Body of pancreas (tissue), 4 donors: ENCODE results near the gene DNAJB14. TPM values are rescaled to one million over a fixed set of nuclear protein-coding genes. Genes with fewer than 3 reads are reported as not detected.

ENCODE experiments used
- ATAC-seq: fragments of 150-250 bp; one replicate; pipeline ENCODE4 v1.9.1; 2016
- DNase-seq, 4 donors: peaks; one replicate each; pipeline ENCODE4 v3.0.0-alpha.2; 2019
- H3K27ac ChIP-seq, 4 donors: fragments of 200-600 bp; sonication (generic); 1 replicate in 3 of 4; 2 replicates in 1 of 4; pipeline versions ENCODE4 v1.5.1 to v1.6.1; 2016 to 2019; ENCODE audit warnings: mild to moderate bottlenecking in 1 of 4, mixed read lengths in 1 of 4, moderate library complexity in 1 of 4
- H3K27me3 ChIP-seq, 2 donors: fragments of 200-600 bp; sonication (generic); one replicate each; pipeline ENCODE4 v1.6.0; 2016; ENCODE audit warnings: mild to moderate bottlenecking in 1 of 2
- H3K36me3 ChIP-seq, 2 donors: fragments of 200-600 bp; sonication (generic); replicated peaks in 1 of 2; 2 replicates each; pipeline ENCODE4 v1.5.1; 2016; ENCODE audit warnings: low read depth in 2 of 2; ENCODE audit not compliant: insufficient read depth in 1 of 2
- H3K4me1 ChIP-seq: fragments of 200-600 bp; sonication (generic); one replicate; pipeline ENCODE4 v1.6.0; 2016
- H3K4me3 ChIP-seq, 2 donors: fragments of 200-600 bp; sonication (generic); 1 replicate in 1 of 2; 2 replicates in 1 of 2; pipeline ENCODE4 v1.5.1; 2016 to 2019
- H3K9me3 ChIP-seq, 3 donors: fragments of 200-600 bp; sonication (generic); 1 replicate in 2 of 3; 2 replicates in 1 of 3; pipeline ENCODE4 v1.5.1; 2016
- POLR2A ChIP-seq, 3 donors: fragments of 450-650 bp; IDR thresholded peaks; one replicate each; pipeline ENCODE4 v1.6.1; 2016; ENCODE audit warnings: antibody characterized with exemption in 3 of 3, mild to moderate bottlenecking in 2 of 3
- WGBS, 2 donors: methylation state at CpG; one replicate each; pipeline ENCODE4 v1.1.5; 2017; 5-methylcytosine and 5-hydroxymethylcytosine counted together
- intact Hi-C: fragments of 100-400 bp; cut with DNase I; formaldehyde crosslinking; loops from one replicate; pipeline ENCODE4 v1.15.1; 2023
- total RNA-seq, 2 donors: library from RNA; depleted of rRNA; stranded (reverse); fragments of >200 nt; gene quantifications; one replicate each; pipeline ENCODE4 v1.1.0, GENCODE V29; 2016
- TF ChIP-seq, protein P1 (sequence below), 7 experiments: fragments of 450-650 bp in 4 of 7; fragments of 200-600 bp in 3 of 7; sonication (generic) in 3 of 7; IDR thresholded peaks; one replicate each; pipeline ENCODE4 v1.5.1; 2016 to 2019; ENCODE audit warnings: antibody characterized with exemption in 7 of 7

DNAJB14 gene
- total RNA-seq, 2 donors from 2014 or later: 20.8 to 30.7 TPM

DNA sequence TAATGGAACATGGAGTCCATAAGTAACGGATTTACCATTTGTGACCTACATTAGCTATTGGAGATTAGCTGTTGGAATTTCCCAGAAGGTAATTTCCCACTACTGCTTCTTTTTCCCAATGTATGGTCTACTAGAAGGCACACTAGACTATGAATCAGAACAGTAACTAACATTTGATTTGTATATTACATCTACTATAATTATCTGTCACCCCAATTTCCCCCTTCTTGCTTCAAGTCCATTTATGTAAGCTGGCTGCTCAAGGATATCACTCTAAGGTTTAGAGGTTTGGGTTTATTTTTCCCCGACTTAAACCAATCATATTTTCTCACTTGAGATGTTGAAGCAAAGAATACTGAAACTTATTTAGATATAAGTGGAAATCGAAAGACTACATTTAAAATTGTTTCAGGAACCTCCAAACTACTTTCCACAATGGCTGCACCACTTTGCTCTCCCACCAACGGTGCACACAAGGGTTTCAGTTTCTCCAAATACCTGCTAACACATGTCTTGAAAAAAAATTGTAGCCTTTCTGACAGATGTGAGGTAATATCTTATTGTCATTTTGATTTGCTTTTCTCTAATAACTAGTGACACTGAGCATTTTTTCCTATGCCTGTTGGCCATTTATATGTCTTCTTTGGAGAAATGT lies 37.0 kb upstream of the DNAJB14 start:
- Histone ChIP-seq H3K27me3 (no peaks in the 10 kb centered on the region), H3K4me1 (no peaks in the 10 kb centered on the region), H3K9me3 (no peaks in the 10 kb centered on the region), H3K27ac (no peak overlapping the region), H3K36me3 (no peaks in the 10 kb centered on the region), H3K4me3 (no peak overlapping the region)
- no peak for TF ChIP-seq POLR2A (IDR thresholded peaks at IDR 0.05)
- TF ChIP-seq, protein P1, sequence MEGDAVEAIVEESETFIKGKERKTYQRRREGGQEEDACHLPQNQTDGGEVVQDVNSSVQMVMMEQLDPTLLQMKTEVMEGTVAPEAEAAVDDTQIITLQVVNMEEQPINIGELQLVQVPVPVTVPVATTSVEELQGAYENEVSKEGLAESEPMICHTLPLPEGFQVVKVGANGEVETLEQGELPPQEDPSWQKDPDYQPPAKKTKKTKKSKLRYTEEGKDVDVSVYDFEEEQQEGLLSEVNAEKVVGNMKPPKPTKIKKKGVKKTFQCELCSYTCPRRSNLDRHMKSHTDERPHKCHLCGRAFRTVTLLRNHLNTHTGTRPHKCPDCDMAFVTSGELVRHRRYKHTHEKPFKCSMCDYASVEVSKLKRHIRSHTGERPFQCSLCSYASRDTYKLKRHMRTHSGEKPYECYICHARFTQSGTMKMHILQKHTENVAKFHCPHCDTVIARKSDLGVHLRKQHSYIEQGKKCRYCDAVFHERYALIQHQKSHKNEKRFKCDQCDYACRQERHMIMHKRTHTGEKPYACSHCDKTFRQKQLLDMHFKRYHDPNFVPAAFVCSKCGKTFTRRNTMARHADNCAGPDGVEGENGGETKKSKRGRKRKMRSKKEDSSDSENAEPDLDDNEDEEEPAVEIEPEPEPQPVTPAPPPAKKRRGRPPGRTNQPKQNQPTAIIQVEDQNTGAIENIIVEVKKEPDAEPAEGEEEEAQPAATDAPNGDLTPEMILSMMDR (IDR thresholded peaks at IDR 0.05): no peak
- DNase-seq (no peak), ATAC-seq (no peak)
- intact Hi-C loops: no loop called here
- 67% methylated on average over 4 of the region's 4 CpGs for WGBS, 2 donors

DNA sequence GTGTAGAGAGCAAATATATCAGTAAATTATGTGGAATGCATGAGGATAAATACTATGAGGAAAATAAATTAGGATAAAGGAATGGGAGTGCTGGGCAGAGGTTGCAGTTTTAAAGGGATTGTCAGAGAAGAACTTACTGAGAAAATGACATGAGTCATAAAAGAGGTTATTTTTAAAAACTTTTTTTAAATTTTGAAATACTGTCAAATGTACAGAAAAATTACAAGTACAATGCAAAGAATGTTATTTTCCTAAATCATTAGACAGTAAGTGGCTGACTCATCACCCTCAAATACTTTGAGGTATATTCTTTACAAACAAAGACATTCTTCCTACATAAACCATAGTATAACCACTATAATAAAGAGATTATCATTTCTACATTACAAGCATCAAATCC lies 33.5 kb upstream of the DNAJB14 start:
- Histone ChIP-seq H3K27ac (no peak overlapping the region), H3K36me3 (no peaks in the 10 kb centered on the region), H3K27me3 (no peaks in the 10 kb centered on the region), H3K9me3 (no peaks in the 10 kb centered on the region), H3K4me1 (no peaks in the 10 kb centered on the region), H3K4me3 (no peak overlapping the region)
- no peak for TF ChIP-seq POLR2A (IDR thresholded peaks at IDR 0.05)
- TF ChIP-seq, protein P1 (IDR thresholded peaks at IDR 0.05): no peak
- ATAC-seq: no peak
- intact Hi-C loops: no loop called here
- DNase-seq: no peak

DNA sequence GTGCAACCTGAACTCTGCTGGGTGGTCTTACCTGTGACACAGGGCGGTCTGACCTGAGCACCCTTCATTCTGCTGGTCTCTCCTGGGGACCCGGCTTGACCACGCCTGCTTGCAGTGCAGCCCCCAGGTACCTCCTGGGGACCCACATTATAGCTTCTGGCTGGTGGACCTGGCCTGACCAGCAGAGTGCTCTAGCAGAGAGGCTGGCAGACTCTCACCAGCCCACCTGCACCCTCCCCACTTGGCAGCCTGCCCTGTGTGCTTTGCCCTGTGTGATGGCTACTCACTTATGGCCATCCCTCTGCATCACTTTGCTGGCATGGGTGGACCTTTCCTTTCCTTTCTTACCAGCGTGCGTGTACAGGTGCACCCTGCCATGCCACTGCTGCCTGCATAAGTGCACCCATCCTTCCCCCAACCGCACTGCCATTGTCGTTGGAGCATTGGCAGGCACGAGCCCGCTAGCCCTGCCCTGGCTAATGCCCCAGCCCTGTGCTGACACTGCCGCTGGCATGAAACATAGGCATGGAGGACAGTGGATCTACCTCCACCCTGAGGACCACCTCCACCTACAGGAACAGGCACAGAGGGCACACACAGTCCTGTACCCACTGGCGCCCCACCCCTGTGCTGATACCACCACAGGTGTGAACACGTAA lies 25.2 kb upstream of the DNAJB14 start:
- DNase-seq: no peak
- H3K27me3 ChIP-seq: no peaks in the 10 kb centered on the region
- 95 to 98% methylated on average over 10 to 12 of the region's 12 CpGs for WGBS, 2 donors
- no peaks in the 10 kb centered on the region for H3K4me1 ChIP-seq
- intact Hi-C loops: no loop called here
- no peak overlapping the region for H3K4me3 ChIP-seq
- no peak overlapping the region for H3K27ac ChIP-seq
- TF ChIP-seq POLR2A (IDR thresholded peaks at IDR 0.05): no peak
- TF ChIP-seq, protein P1 (IDR thresholded peaks at IDR 0.05): no peak
- H3K9me3 ChIP-seq: no peaks in the 10 kb centered on the region
- no peak for ATAC-seq
- no peaks in the 10 kb centered on the region for H3K36me3 ChIP-seq

DNA sequence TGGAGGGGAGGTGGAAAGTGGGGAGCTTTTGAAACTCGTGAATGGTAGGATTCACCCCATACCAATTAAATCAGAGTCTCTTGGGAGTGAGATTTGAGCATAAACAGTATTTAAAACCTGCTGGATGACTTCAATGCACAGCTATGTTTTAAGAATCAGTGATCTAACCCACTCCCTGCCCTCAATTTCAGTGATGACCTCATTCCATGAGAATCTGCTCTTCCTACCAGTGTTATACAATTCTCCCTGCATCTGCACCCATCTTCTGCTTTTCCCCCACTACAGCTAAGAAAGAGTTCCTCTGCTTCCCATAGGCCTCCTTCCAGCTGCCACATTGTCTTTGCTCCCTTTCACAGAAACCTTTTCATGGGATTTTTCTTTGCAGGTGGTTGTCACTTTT lies 21.9 kb upstream of the DNAJB14 start:
- WGBS, 2 donors: 44 to 75% methylated on average over 1 of the region's 1 CpG
- ATAC-seq (no peak), DNase-seq (no peak)
- no peaks in the 10 kb centered on the region for H3K4me1 ChIP-seq
- no peaks in the 10 kb centered on the region for H3K36me3 ChIP-seq
- no peak overlapping the region for H3K4me3 ChIP-seq
- no peaks in the 10 kb centered on the region for H3K9me3 ChIP-seq
- H3K27me3 ChIP-seq: no peaks in the 10 kb centered on the region
- TF ChIP-seq, protein P1 (IDR thresholded peaks at IDR 0.05): no peak
- TF ChIP-seq POLR2A (IDR thresholded peaks at IDR 0.05): no peak
- H3K27ac ChIP-seq: no peak overlapping the region
- intact Hi-C loops: no loop called here

DNA sequence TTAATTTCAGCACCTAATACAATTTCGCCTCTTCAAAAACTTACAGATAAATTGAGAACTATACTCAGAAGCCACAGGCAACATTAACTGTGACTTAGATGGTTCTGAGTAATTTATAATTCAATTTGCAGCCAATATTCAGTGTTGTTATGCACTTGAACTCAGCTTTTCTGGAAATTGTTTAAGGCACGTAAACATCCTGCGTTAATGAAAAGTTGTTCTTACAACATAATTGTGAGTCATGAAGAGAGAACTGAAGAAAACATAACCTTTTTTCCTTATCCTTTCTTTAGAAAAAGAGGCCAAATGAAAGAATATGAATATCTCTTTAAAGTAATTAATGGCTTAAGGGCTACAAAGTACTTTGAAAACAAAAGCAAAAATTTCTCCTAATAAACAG lies 20.3 kb upstream of the DNAJB14 start:
- DNase-seq: no peak
- Histone ChIP-seq H3K27me3 (no peaks in the 10 kb centered on the region), H3K4me3 (no peak overlapping the region), H3K4me1 (no peaks in the 10 kb centered on the region), H3K27ac (no peak overlapping the region), H3K9me3 (no peaks in the 10 kb centered on the region), H3K36me3 (no peaks in the 10 kb centered on the region)
- WGBS, 2 donors: 92 to 93% methylated on average over 3 of the region's 3 CpGs
- no peak for ATAC-seq
- intact Hi-C loops: no loop called here
- TF ChIP-seq, protein P1 (IDR thresholded peaks at IDR 0.05): no peak
- TF ChIP-seq POLR2A (IDR thresholded peaks at IDR 0.05): no peak
